Measurements from ENCODE around the gene RCL1. TPM values are rescaled to one million over a fixed set of nuclear protein-coding genes. Genes with fewer than 3 reads are reported as not detected.

The RCL1 gene
- total and polyA plus RNA-seq, 2 donors (not counting 3 experiments of a cell fraction or from before 2014, with no cell fraction given): 12.9 to 13.2 TPM

GRCh38 chr9:4842213-4842612 is 49.5 kb downstream of the RCL1 start:
- no peak for FAIRE-seq
- Histone ChIP-seq H3K4me1 (ENCODE audit: control insufficient read depth, extremely low read depth, insufficient read depth, low read length) (no peaks in the 10 kb centered on the region), H3K4me2 (ENCODE audit: insufficient read depth, low read length) (no peak overlapping the region), H3K79me2 (ENCODE audit: control insufficient read depth, insufficient read depth, low read length) (no peaks in the 10 kb centered on the region), H3K9me3 (replicated peaks; ENCODE audit: control insufficient read depth, insufficient read depth, low read length) (no peaks in the 10 kb centered on the region), H3K4me3 (replicated peaks in 1 of 3; ENCODE audit: insufficient read depth in 1 of 3, low read depth in 1 of 3, low read length in 3 of 3) (no peak overlapping the region), H3K27me3 (ENCODE audit: control insufficient read depth in 2 of 2, insufficient read depth in 2 of 2, low read length in 2 of 2) (no peaks in the 10 kb centered on the region), H4K20me1 (replicated peaks; ENCODE audit: control insufficient read depth, extremely low read depth, insufficient read depth, low read length) (no peaks in the 10 kb centered on the region), H3K36me3 (ENCODE audit: control insufficient read depth in 2 of 2, extremely low read depth in 1 of 2, insufficient read depth in 2 of 2, low read length in 2 of 2) (peaks cover 2% of the 10 kb centered on the region in 2 experiments), H3K27ac (ENCODE audit: insufficient read depth, low read depth, low read length) (no peak overlapping the region), H3K9ac (replicated peaks; ENCODE audit: extremely low read depth, insufficient read depth, low read length) (no peak overlapping the region), H2AFZ (ENCODE audit: low read depth, low read length) (no peak overlapping the region), H3K9me1 (replicated peaks; ENCODE audit: control insufficient read depth, extremely low read depth, insufficient read depth, low read length) (no peaks in the 10 kb centered on the region)
- no peak for DNase-seq (ENCODE audit: low read depth, low spot score)
- no TSS peak for BruUV-seq (replicated peaks)
- dilution Hi-C loops (cut with MboI; ENCODE audit: extremely low pct_ligation_motif_present, low sequenced_read_pairs): no loop called here
- intact Hi-C loops (cut with micrococcal nuclease): no loop called here
- TF ChIP-seq MAX (IDR thresholded peaks at IDR 0.05; ENCODE audit: insufficient read depth, insufficient read length): no peak
- no peak for TF ChIP-seq JUN (IDR thresholded peaks at IDR 0.05; ENCODE audit: borderline replicate concordance, insufficient read depth, insufficient read length, low read depth)
- TF ChIP-seq POLR2A (IDR thresholded peaks at IDR 0.05; ENCODE audit: low read depth, low read length): no peak
- TF ChIP-seq EZH2 (IDR thresholded peaks at IDR 0.05; ENCODE audit: borderline replicate concordance, low read depth, low read length, severe bottlenecking): no peak
- TF ChIP-seq POLR2AphosphoS5 (IDR thresholded peaks at IDR 0.05; ENCODE audit: insufficient read depth, low read depth, low read length): no peak
- no peak for TF ChIP-seq FOS (IDR thresholded peaks at IDR 0.05; ENCODE audit: borderline replicate concordance, insufficient read depth, low read length)
- TF ChIP-seq GATA2 (IDR thresholded peaks at IDR 0.05; ENCODE audit: insufficient read depth, insufficient read length, low read depth, low read length): no peak
- TF ChIP-seq MYC (IDR thresholded peaks at IDR 0.05; ENCODE audit: low read depth, low read length): no peak
- no peak for TF ChIP-seq CTCF (IDR thresholded peaks at IDR 0.05; ENCODE audit: extremely low read depth in 1 of 2, insufficient read depth in 1 of 2, low read depth in 1 of 2, low read length in 2 of 2)
- ChIA-PET CTCF (interaction anchor here (1.0 to 1.2 kb wide), 2 partner anchors 9 to 12 kb away, joined by 3 to 5 read pairs; no protein-coding TSS in a partner anchor), POLR2A (no interaction called here)

All from endothelial cell of umbilical vein (primary cell).